Endodermal cell (in vitro differentiated cells): Measurements from ENCODE around the gene PLEKHG3. TPM values are rescaled to one million over a fixed set of nuclear protein-coding genes. Genes with fewer than 3 reads are reported as not detected.
A peak's percentile ranks its signal among the peaks of the same experiment; 100 is the strongest.

Experiments
- DNase-seq: peaks from one replicate; pipeline ENCODE4 v3.0.0-alpha.2; 2017
- H3K27ac ChIP-seq: 2 replicates; pipeline ENCODE4 v1.5.1; 2013; ENCODE audit warnings: mild to moderate bottlenecking, low read depth, low read length, moderate library complexity
- H3K27me3 ChIP-seq: 2 replicates; pipeline ENCODE4 v1.6.1; 2013; ENCODE audit warnings: mild to moderate bottlenecking, low read length, moderate library complexity; ENCODE audit not compliant: insufficient read depth, control insufficient read depth, poor library complexity, severe bottlenecking
- H3K36me3 ChIP-seq: 2 replicates; pipeline ENCODE4 v1.7.0; 2013; ENCODE audit warnings: mild to moderate bottlenecking, low read length, moderate library complexity; ENCODE audit not compliant: control insufficient read depth, insufficient read depth
- H3K4me1 ChIP-seq: one replicate; pipeline ENCODE4 v1.7.0; 2013; ENCODE audit warnings: low read length; ENCODE audit not compliant: control insufficient read depth, insufficient read depth
- H3K4me3 ChIP-seq: 2 replicates; pipeline ENCODE4 v1.5.1; 2013; ENCODE audit warnings: mild to moderate bottlenecking, low read length, moderate library complexity
- H3K9ac ChIP-seq: 2 replicates; pipeline ENCODE4 v1.6.1; 2013; ENCODE audit warnings: mild to moderate bottlenecking, low read length, moderate library complexity; ENCODE audit not compliant: poor library complexity, severe bottlenecking; ENCODE audit errors: extremely low read depth
- H3K9me3 ChIP-seq: 2 replicates; pipeline ENCODE4 v1.6.1; 2013; ENCODE audit warnings: mild to moderate bottlenecking, low read length, moderate library complexity; ENCODE audit not compliant: control insufficient read depth
- H3K27ac Mint-ChIP-seq: 2 replicates; pipeline ENCODE4 v1.8.0; 2020; ENCODE audit warnings: mixed read lengths
- H3K27me3 Mint-ChIP-seq: 2 replicates; pipeline ENCODE4 v1.8.0; 2021; ENCODE audit warnings: mild to moderate bottlenecking, mixed read lengths; ENCODE audit not compliant: insufficient read depth
- H3K36me3 Mint-ChIP-seq: 2 replicates; pipeline ENCODE4 v1.8.0; 2020; ENCODE audit warnings: low read depth, mixed read lengths
- H3K4me1 Mint-ChIP-seq: 2 replicates; pipeline ENCODE4 v1.8.0; 2020; ENCODE audit warnings: mixed read lengths
- H3K4me3 Mint-ChIP-seq: 2 replicates; pipeline ENCODE4 v1.8.0; 2020; ENCODE audit warnings: mild to moderate bottlenecking, moderate library complexity, mixed read lengths
- H3K9me3 Mint-ChIP-seq: 2 replicates; pipeline ENCODE4 v1.8.0; 2020; ENCODE audit warnings: mild to moderate bottlenecking, mixed read lengths
- CTCF ChIP-seq: fragments of 200-600 bp; sonication (generic); conservative IDR thresholded peaks from 2 replicates; pipeline ENCODE4 v1.5.0; 2021; ENCODE audit warnings: antibody characterized with exemption, mild to moderate bottlenecking
- WGBS, 2 experiments: methylation state at CpG; one replicate each; pipeline versions ENCODE4 v1.1.5 to v1.1.7; 2013; ENCODE audit warnings: missing lambda C conversion rate in 2 of 2, mixed read lengths in 1 of 2; ENCODE audit not compliant: insufficient coverage in 1 of 2, insufficient read length in 1 of 2; 5-methylcytosine and 5-hydroxymethylcytosine counted together
- long read RNA-seq, 4 experiments: library from polyadenylated mRNA in 2 of 4; library from RNA in 1 of 4; library from capped mRNA in 1 of 4; stranded (forward) in 3 of 4; unstranded in 1 of 4; transcript quantifications; one replicate each; pipeline ENCODE4 v2.0.0, GENCODE V29; 2020 to 2021; ENCODE audit warnings: inconsistent platforms in 1 of 4
- polyA plus RNA-seq, 2 experiments: library from polyadenylated mRNA; stranded (reverse); fragments of 50-300 nt; gene quantifications; one replicate each; pipeline ENCODE4 v1.2.3, GENCODE V29; 2013
- total RNA-seq, 2 donors: library from RNA; stranded (reverse); fragmentation: NEBNext Ultra II Directional in 1 of 2; extraction: Animal tissue kit (Norgen Biotek cat#: 25700) in 1 of 2; gene quantifications; 2 replicates in 1 of 2; 3 replicates in 1 of 2; pipeline ENCODE4 v1.2.1, GENCODE V29; 2021

PLEKHG3 gene
- 10 to 100 TPM; 31.7 to 52.6 TPM for total RNA-seq
- 35.6 TPM for polyA plus RNA-seq (2013, experiment 1 of 2)
- polyA plus RNA-seq (2013, experiment 2 of 2) = 30.8 TPM
- long read RNA-seq, experiment 1, partial matches to known transcripts = 5 of 9 reads
- long read RNA-seq, experiment 1, other reads (novel, unspliced or antisense) = 2 of 9 reads
- long read RNA-seq, experiment 2, full-length matches to known transcripts = 1 of 17 reads
- long read RNA-seq, experiment 2, partial matches to known transcripts = 10 of 17 reads
- long read RNA-seq, experiment 2, other reads (novel, unspliced or antisense) = 6 of 17 reads
- long read RNA-seq, experiment 3, full-length matches to known transcripts = 7 of 26 reads
- long read RNA-seq, experiment 3, partial matches to known transcripts = 8 of 26 reads
- long read RNA-seq, experiment 3, other reads (novel, unspliced or antisense) = 11 of 26 reads
- long read RNA-seq, experiment 4 = 0 reads

GRCh38 chr14:64704143-64704742 is at the start of gene PLEKHG3:
TSS of gene PLEKHG3 (plus strand) at chr14:64704424. CDS start at chr14:64727632, 23,208 bp downstream.
- H3K27ac ChIP-seq = no peak within 1 kb of the TSS
- H3K27ac Mint-ChIP-seq = peak within 1 kb of the TSS; percentile 65

GRCh38 chr14:64654901-64655300 is 49.3 kb upstream of the PLEKHG3 start:
- peaks cover 20% of the 10 kb centered on the region for H3K9me3 ChIP-seq
- Mint-ChIP-seq H3K27me3 (no peaks in the 10 kb centered on the region), H3K36me3 (no peaks in the 10 kb centered on the region), H3K9me3 (peaks cover 22% of the 10 kb centered on the region), H3K4me3 (no peak overlapping the region), H3K4me1 (peaks cover 2% of the 10 kb centered on the region), H3K27ac (no peak overlapping the region)
- 90 to 93% methylated on average over 9 to 10 of the region's 10 CpGs for WGBS, 2 experiments
- H3K27me3 ChIP-seq = no peaks in the 10 kb centered on the region
- no peak for DNase-seq
- no peaks in the 10 kb centered on the region for H3K4me1 ChIP-seq
- TF ChIP-seq CTCF = no peak
- no peak overlapping the region for H3K9ac ChIP-seq
- H3K27ac ChIP-seq = peak overlapping the region; percentile 24
- H3K4me3 ChIP-seq = no peak overlapping the region
- no peaks in the 10 kb centered on the region for H3K36me3 ChIP-seq

More at GRCh38 chr14:64704143-64704742, at the start of gene PLEKHG3:
- Mint-ChIP-seq H3K27me3 (peaks cover 28% of the 10 kb centered on the region), H3K4me1 (peaks cover 66% of the 10 kb centered on the region), H3K9me3 (no peaks in the 10 kb centered on the region), H3K4me3 (peak within 1 kb of the TSS; percentile 70), H3K36me3 (no peaks in the 10 kb centered on the region)
- H3K9ac ChIP-seq = peak within 1 kb of the TSS; percentile 66
- no peaks in the 10 kb centered on the region for H3K36me3 ChIP-seq
- 0% methylated on average over 25 to 69 of the region's 69 CpGs for WGBS, 2 experiments
- H3K9me3 ChIP-seq = no peaks in the 10 kb centered on the region
- peaks cover 32% of the 10 kb centered on the region for H3K4me1 ChIP-seq
- peak; percentile 94 for DNase-seq
- H3K27me3 ChIP-seq = peaks cover 15% of the 10 kb centered on the region
- TF ChIP-seq CTCF = no peak
- peak within 1 kb of the TSS; percentile 89 for H3K4me3 ChIP-seq

GRCh38 chr14:64656986-64657385 is 47.2 kb upstream of the PLEKHG3 start:
- 87 to 90% methylated on average over 4 of the region's 4 CpGs for WGBS, 2 experiments
- no peak overlapping the region for H3K27ac ChIP-seq
- Mint-ChIP-seq H3K9me3 (peaks cover 27% of the 10 kb centered on the region), H3K4me3 (no peak overlapping the region), H3K36me3 (no peaks in the 10 kb centered on the region), H3K27me3 (no peaks in the 10 kb centered on the region), H3K4me1 (peaks cover 2% of the 10 kb centered on the region), H3K27ac (no peak overlapping the region)
- H3K9ac ChIP-seq = no peak overlapping the region
- H3K36me3 ChIP-seq = no peaks in the 10 kb centered on the region
- H3K27me3 ChIP-seq = no peaks in the 10 kb centered on the region
- DNase-seq = no peak
- peaks cover 29% of the 10 kb centered on the region for H3K9me3 ChIP-seq
- no peaks in the 10 kb centered on the region for H3K4me1 ChIP-seq
- no peak for TF ChIP-seq CTCF
- H3K4me3 ChIP-seq = no peak overlapping the region
